CD4-positive, alpha-beta T cell treated with Interleukin-17A for 4 hours (primary cell): ENCODE results near the gene UPK2.

ENCODE experiments used
- DNase-seq: peaks from one replicate; pipeline ENCODE4 v3.0.0-alpha.2; 2020; ENCODE audit warnings: mixed read lengths

UPK2 gene

GRCh38 chr11:118956094-118956846 lies at the start of gene UPK2:
TSS of gene UPK2 (plus strand) at chr11:118956298. CDS start at chr11:118956351, 53 bp downstream.
- DNase-seq, result peak; percentile 95

- peak; percentile 89 for DNase-seq
These were observed 48.8 kb upstream of the UPK2 start for GRCh38 chr11:118907051-118908042.

GRCh38 chr11:118908264-118908663 lies 47.8 kb upstream of the UPK2 start:
- no peak for DNase-seq

- DNase-seq, result no peak
These were observed 47.0 kb upstream of the UPK2 start for GRCh38 chr11:118908901-118909618.

- no peak for DNase-seq
These were observed 46.3 kb upstream of the UPK2 start for GRCh38 chr11:118909619-118910308.

GRCh38 chr11:118910309-118911112 lies 45.6 kb upstream of the UPK2 start:
- peak; percentile 81 for DNase-seq

- DNase-seq, result no peak
These were observed 44.8 kb upstream of the UPK2 start for GRCh38 chr11:118911113-118911879.

GRCh38 chr11:118911880-118912741 lies 44.0 kb upstream of the UPK2 start:
- peak; percentile 89 for DNase-seq

- no peak for DNase-seq
These were observed 43.2 kb upstream of the UPK2 start for GRCh38 chr11:118912742-118913410.

GRCh38 chr11:118913411-118914125 lies 42.5 kb upstream of the UPK2 start:
- peak; percentile 82 for DNase-seq

- DNase-seq, result peak; percentile 89
These were observed 41.8 kb upstream of the UPK2 start for GRCh38 chr11:118914178-118914918.

GRCh38 chr11:118914987-118915386 lies 41.1 kb upstream of the UPK2 start:
- peak; percentile 10 for DNase-seq

GRCh38 chr11:118915396-118915795 lies 40.7 kb upstream of the UPK2 start:
- no peak for DNase-seq

- DNase-seq, result peak; percentile 4
These were observed 39.9 kb upstream of the UPK2 start for GRCh38 chr11:118915941-118916841.

- DNase-seq, result peak; percentile 9
These were observed 39.2 kb upstream of the UPK2 start for GRCh38 chr11:118916842-118917388.

GRCh38 chr11:118917481-118918127 lies 38.5 kb upstream of the UPK2 start:
- DNase-seq, result peak; percentile 58
